Ascending aorta (tissue), 2 donors: ENCODE results near the gene RNF183. TPM values are rescaled to one million over a fixed set of nuclear protein-coding genes. Genes with fewer than 3 reads are reported as not detected.

Source experiments
- DNase-seq, 2 donors: peaks; one replicate each; pipeline ENCODE4 v3.0.0-alpha.2; 2019; ENCODE audit warnings: low spot score in 2 of 2
- H3K27ac ChIP-seq, 2 donors: fragments of 200-600 bp; sonication (generic); one replicate each; pipeline ENCODE4 v1.5.1; 2016 to 2017; ENCODE audit warnings: mild to moderate bottlenecking in 1 of 2
- H3K27me3 ChIP-seq: fragments of 200-600 bp; sonication (generic); one replicate; pipeline ENCODE4 v1.5.1; 2017
- H3K36me3 ChIP-seq, 2 donors: fragments of 200-600 bp; sonication (generic); one replicate each; pipeline ENCODE4 v1.5.1; 2016
- H3K4me1 ChIP-seq, 2 donors: fragments of 200-600 bp; sonication (generic); one replicate each; pipeline ENCODE4 v1.5.1; 2016 to 2017; ENCODE audit warnings: mild to moderate bottlenecking in 1 of 2
- H3K4me3 ChIP-seq, 2 donors: fragments of 200-600 bp; sonication (generic); one replicate each; pipeline ENCODE4 v1.5.1; 2016 to 2017; ENCODE audit warnings: mild to moderate bottlenecking in 1 of 2
- H3K9me3 ChIP-seq, 2 donors: fragments of 200-600 bp; sonication (generic); one replicate each; pipeline ENCODE4 v1.5.1; 2016
- intact Hi-C: fragments of 100-400 bp; cut with DNase I; formaldehyde crosslinking; loops from one replicate; pipeline ENCODE4 v1.15.1; 2023
- total RNA-seq: library from RNA; depleted of rRNA; stranded (reverse); fragments of >200 nt; gene quantifications from one replicate; pipeline ENCODE4 v1.1.0, GENCODE V29; 2016
- TF ChIP-seq, protein P1 (sequence below), 3 experiments: fragments of 200-600 bp in 2 of 3; fragments of 450-650 bp in 1 of 3; sonication (generic) in 2 of 3; IDR thresholded peaks; one replicate each; pipeline ENCODE4 v1.5.1; 2016 to 2019; ENCODE audit warnings: antibody characterized with exemption in 3 of 3, mild to moderate bottlenecking in 1 of 3, moderate library complexity in 1 of 3

The RNF183 gene
- total RNA-seq, 1 donor from 2014 or later, result not detected

GRCh38 chr9:113274474-113275156 lies 28.6 kb downstream of the RNF183 start:
- peak overlapping the region; percentile 79 to 81 for H3K4me3 ChIP-seq
- peak overlapping the region; percentile 91 to 93 for H3K27ac ChIP-seq
- TF ChIP-seq, protein P1, sequence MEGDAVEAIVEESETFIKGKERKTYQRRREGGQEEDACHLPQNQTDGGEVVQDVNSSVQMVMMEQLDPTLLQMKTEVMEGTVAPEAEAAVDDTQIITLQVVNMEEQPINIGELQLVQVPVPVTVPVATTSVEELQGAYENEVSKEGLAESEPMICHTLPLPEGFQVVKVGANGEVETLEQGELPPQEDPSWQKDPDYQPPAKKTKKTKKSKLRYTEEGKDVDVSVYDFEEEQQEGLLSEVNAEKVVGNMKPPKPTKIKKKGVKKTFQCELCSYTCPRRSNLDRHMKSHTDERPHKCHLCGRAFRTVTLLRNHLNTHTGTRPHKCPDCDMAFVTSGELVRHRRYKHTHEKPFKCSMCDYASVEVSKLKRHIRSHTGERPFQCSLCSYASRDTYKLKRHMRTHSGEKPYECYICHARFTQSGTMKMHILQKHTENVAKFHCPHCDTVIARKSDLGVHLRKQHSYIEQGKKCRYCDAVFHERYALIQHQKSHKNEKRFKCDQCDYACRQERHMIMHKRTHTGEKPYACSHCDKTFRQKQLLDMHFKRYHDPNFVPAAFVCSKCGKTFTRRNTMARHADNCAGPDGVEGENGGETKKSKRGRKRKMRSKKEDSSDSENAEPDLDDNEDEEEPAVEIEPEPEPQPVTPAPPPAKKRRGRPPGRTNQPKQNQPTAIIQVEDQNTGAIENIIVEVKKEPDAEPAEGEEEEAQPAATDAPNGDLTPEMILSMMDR (IDR thresholded peaks at IDR 0.05), result peak; percentile 48 to 66 (median 62)
- H3K9me3 ChIP-seq, result no peaks in the 10 kb centered on the region
- H3K27me3 ChIP-seq, result no peaks in the 10 kb centered on the region
- intact Hi-C loops, result loop anchor here (1.0 to 5.0 kb wide), 7 partner anchors 53 to 384 kb away; partner anchors contain the start of genes ALAD, C9orf43, FKBP15 and POLE3
- H3K36me3 ChIP-seq, result peaks cover 43 to 61% of the 10 kb centered on the region in 2 donors
- H3K4me1 ChIP-seq, result peaks cover 3 to 15% of the 10 kb centered on the region in 2 donors
- DNase-seq, result no peak

GRCh38 chr9:113269871-113270270 lies 33.3 kb downstream of the RNF183 start:
- no peak for DNase-seq
- Histone ChIP-seq H3K27ac (no peak overlapping the region), H3K36me3 (peaks cover 51 to 70% of the 10 kb centered on the region in 2 donors), H3K4me1 (peaks cover 0 to 2% of the 10 kb centered on the region in 2 donors), H3K27me3 (no peaks in the 10 kb centered on the region), H3K4me3 (no peak overlapping the region), H3K9me3 (no peaks in the 10 kb centered on the region)
- TF ChIP-seq, protein P1 (IDR thresholded peaks at IDR 0.05), result no peak
- intact Hi-C loops, result no loop called here

GRCh38 chr9:113269355-113269754 lies 33.8 kb downstream of the RNF183 start:
- intact Hi-C loops, result no loop called here
- Histone ChIP-seq H3K9me3 (no peaks in the 10 kb centered on the region), H3K4me3 (no peak overlapping the region), H3K4me1 (peaks cover 0 to 2% of the 10 kb centered on the region in 2 donors), H3K27ac (no peak overlapping the region), H3K36me3 (peaks cover 51 to 70% of the 10 kb centered on the region in 2 donors), H3K27me3 (no peaks in the 10 kb centered on the region)
- DNase-seq, result no peak
- TF ChIP-seq, protein P1 (IDR thresholded peaks at IDR 0.05), result no peak

DNA sequence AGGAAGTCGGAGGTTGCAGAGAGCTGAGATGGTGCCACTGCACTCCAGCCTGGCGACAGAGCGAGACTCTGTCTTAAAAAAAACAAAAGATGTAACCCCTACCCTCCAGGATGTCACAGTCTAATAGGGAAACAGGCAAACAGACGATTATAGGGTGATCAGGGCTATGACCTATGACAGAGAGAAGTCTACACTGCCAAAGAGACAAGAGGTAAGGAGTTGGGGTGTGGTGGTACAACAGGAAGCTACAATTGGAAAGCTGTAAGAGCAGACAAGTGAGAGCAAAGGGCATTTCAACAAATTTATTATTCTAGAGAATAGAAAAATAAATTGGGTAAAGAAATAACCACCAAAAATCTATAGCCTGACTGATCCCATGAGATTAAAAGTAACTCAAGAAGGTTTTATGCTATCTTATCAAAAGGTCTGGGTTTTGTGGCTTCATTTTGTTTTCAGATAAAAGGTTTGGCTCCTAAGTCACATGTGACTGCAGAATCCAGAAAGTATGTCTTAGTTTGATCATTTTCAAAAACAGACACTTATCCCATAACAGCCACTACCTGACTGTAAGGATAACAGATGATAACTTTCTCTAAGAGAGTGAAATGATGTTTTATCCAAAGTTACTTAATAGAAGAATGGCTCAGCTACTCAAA lies 35.1 kb downstream of the RNF183 start:
- no peaks in the 10 kb centered on the region for H3K9me3 ChIP-seq
- intact Hi-C loops, result no loop called here
- H3K4me3 ChIP-seq, result no peak overlapping the region
- peaks cover 48 to 68% of the 10 kb centered on the region in 2 donors for H3K36me3 ChIP-seq
- H3K4me1 ChIP-seq, result no peaks in the 10 kb centered on the region
- no peak for DNase-seq
- H3K27me3 ChIP-seq, result no peaks in the 10 kb centered on the region
- TF ChIP-seq, protein P1 (IDR thresholded peaks at IDR 0.05), result no peak
- H3K27ac ChIP-seq, result no peak overlapping the region

DNA sequence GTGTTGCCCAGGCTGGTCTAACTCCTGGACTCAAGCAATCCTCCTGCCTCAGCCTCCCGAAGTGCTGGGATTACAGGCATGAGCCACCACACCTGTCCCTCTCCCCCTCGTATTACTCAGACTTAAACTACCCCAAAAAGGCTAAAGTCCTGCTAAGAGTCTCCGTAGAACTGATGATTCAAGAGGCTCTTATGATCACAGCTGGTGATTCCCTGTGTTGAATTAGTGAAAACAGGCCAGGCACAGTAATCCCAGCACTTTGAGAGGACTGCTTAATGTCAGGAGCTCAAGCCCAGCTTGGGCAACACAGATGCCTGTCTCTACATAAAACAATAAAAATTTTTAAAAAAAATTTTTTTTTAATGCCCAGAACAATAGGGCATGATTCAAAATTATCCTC lies 37.0 kb downstream of the RNF183 start:
- intact Hi-C loops, result no loop called here
- peaks cover 41 to 51% of the 10 kb centered on the region in 2 donors for H3K36me3 ChIP-seq
- no peaks in the 10 kb centered on the region for H3K4me1 ChIP-seq
- TF ChIP-seq, protein P1 (IDR thresholded peaks at IDR 0.05), result no peak
- H3K27me3 ChIP-seq, result no peaks in the 10 kb centered on the region
- H3K4me3 ChIP-seq, result no peak overlapping the region
- H3K27ac ChIP-seq, result no peak overlapping the region
- H3K9me3 ChIP-seq, result no peaks in the 10 kb centered on the region
- no peak for DNase-seq
